NCI-H748 treated with DMSO at 0.1 percent for 48 hours (cell line): ENCODE data around the gene KIAA1671.
A peak's percentile ranks its signal among the peaks of the same experiment; 100 is the strongest.

Experiments
- DNase-seq: peaks from one replicate; lab custom pipeline; 2025; lab: John Stamatoyannopoulos, UW

The KIAA1671 gene

GRCh38 chr22:25094579-25094978 is 142.1 kb downstream of the KIAA1671 start:
- no peak for DNase-seq

- DNase-seq = no peak
Measured at GRCh38 chr22:25095869-25096268, 143.4 kb downstream of the KIAA1671 start.

- DNase-seq = no peak
Measured at GRCh38 chr22:25096638-25097405, 144.3 kb downstream of the KIAA1671 start.

- no peak for DNase-seq
Measured at GRCh38 chr22:25098445-25099081, 146.0 kb downstream of the KIAA1671 start.

- no peak for DNase-seq
Measured at GRCh38 chr22:25099202-25099601, 146.7 kb downstream of the KIAA1671 start.

- no peak for DNase-seq
Measured at GRCh38 chr22:25100402-25100801, 147.9 kb downstream of the KIAA1671 start.

- DNase-seq = no peak
Measured at GRCh38 chr22:25100948-25101347, 148.4 kb downstream of the KIAA1671 start.

GRCh38 chr22:25101501-25101900 is 149.0 kb downstream of the KIAA1671 start:
- no peak for DNase-seq

- DNase-seq = no peak
Measured at GRCh38 chr22:25101986-25102385, 149.5 kb downstream of the KIAA1671 start.

- DNase-seq = no peak
Measured at GRCh38 chr22:25102722-25103121, 150.2 kb downstream of the KIAA1671 start.

GRCh38 chr22:25104367-25104766 is 151.9 kb downstream of the KIAA1671 start:
- DNase-seq = no peak

GRCh38 chr22:25105817-25106650 is 153.5 kb downstream of the KIAA1671 start:
- DNase-seq = no peak

- no peak for DNase-seq
Measured at GRCh38 chr22:25109878-25110595, 157.5 kb downstream of the KIAA1671 start.

GRCh38 chr22:25110596-25110845 is 158.0 kb downstream of the KIAA1671 start:
- DNase-seq = no peak

- peak; percentile 27 for DNase-seq
Measured at GRCh38 chr22:25110846-25111578, 158.5 kb downstream of the KIAA1671 start.

GRCh38 chr22:25111579-25112517 is 159.3 kb downstream of the KIAA1671 start:
- no peak for DNase-seq

GRCh38 chr22:25112538-25113253 is 160.2 kb downstream of the KIAA1671 start:
- no peak for DNase-seq

- no peak for DNase-seq
Measured at GRCh38 chr22:25113316-25113721, 160.8 kb downstream of the KIAA1671 start.
